ENCODE results near the gene ANK3.

- TF ChIP-seq CTCF (IDR thresholded peaks at IDR 0.05) (no peak), POLR2A (IDR thresholded peaks at IDR 0.05) (no peak)
These were observed 96.0 kb downstream of the ANK3 start for GRCh38 chr10:60293581-60294175.
